SK-N-SH treated with all-trans-retinoic acid at 6 μM for 48 hours (cell line): ENCODE results near the gene IFNA2.
"Not testable (repeated sequence)": the region's sequence is repeated elsewhere in the genome, so short reads cannot be mapped to it uniquely, and the experiment has no call there.

Experiments
- ATAC-seq: fragments of 200-7000 bp; cut with Tn5 transposase; 3 replicates; pipeline ENCODE4 v1.9.1; 2020; ENCODE audit warnings: mild to moderate bottlenecking, moderate library complexity
- ARNTL ChIP-seq: fragments of 450-650 bp; formaldehyde crosslinking; IDR thresholded peaks from 2 replicates; pipeline ENCODE4 v1.5.0; 2020; ENCODE audit warnings: low read depth, mild to moderate bottlenecking, moderate library complexity, borderline replicate concordance
- BACH2 ChIP-seq: fragments of 250-450 bp; sonication (Bioruptor Pico); IDR thresholded peaks from 2 replicates; pipeline ENCODE4 v1.9.0; 2021; ENCODE audit warnings: mild to moderate bottlenecking, borderline replicate concordance
- ESRRG ChIP-seq: fragments of 250-450 bp; sonication (Bioruptor Pico); IDR thresholded peaks from 2 replicates; pipeline ENCODE4 v1.6.1; 2021; ENCODE audit warnings: mild to moderate bottlenecking
- GLIS3 ChIP-seq: fragments of 250-450 bp; sonication (Bioruptor Pico); IDR thresholded peaks from 2 replicates; pipeline ENCODE4 v1.5.0; 2020; ENCODE audit warnings: mild to moderate bottlenecking, moderate library complexity
- ISL1 ChIP-seq: fragments of 250-450 bp; sonication (Bioruptor Pico); IDR thresholded peaks from 2 replicates; pipeline ENCODE4 v2.1.2; 2022; ENCODE audit warnings: mild to moderate bottlenecking, moderate library complexity
- OSR1 ChIP-seq: fragments of 250-450 bp; sonication (Bioruptor Pico); IDR thresholded peaks from 2 replicates; pipeline ENCODE4 v1.8.0; 2022; ENCODE audit warnings: moderate library complexity, mild to moderate bottlenecking, inconsistent platforms
- PPARA ChIP-seq: fragments of 250-450 bp; sonication (Bioruptor Pico); IDR thresholded peaks from 2 replicates; pipeline ENCODE4 v1.5.0; 2020; ENCODE audit warnings: mild to moderate bottlenecking, borderline replicate concordance
- RARB ChIP-seq: fragments of 250-450 bp; sonication (Bioruptor Pico); IDR thresholded peaks from 2 replicates; pipeline ENCODE4 v1.8.0; 2021; ENCODE audit warnings: mild to moderate bottlenecking, moderate library complexity
- SNAI2 ChIP-seq: fragments of 250-450 bp; sonication (Bioruptor Pico); IDR thresholded peaks from 2 replicates; pipeline ENCODE4 v1.5.0; 2020; ENCODE audit warnings: mild to moderate bottlenecking, moderate library complexity
- TCF4 ChIP-seq: fragments of 250-450 bp; sonication (Bioruptor Pico); IDR thresholded peaks from 2 replicates; pipeline ENCODE4 v1.8.0; 2021; ENCODE audit warnings: mild to moderate bottlenecking, moderate library complexity, borderline replicate concordance
- ZC3H10 ChIP-seq: fragments of 250-450 bp; sonication (Bioruptor Pico); IDR thresholded peaks from 2 replicates; pipeline ENCODE4 v1.5.1; 2021; ENCODE audit warnings: mild to moderate bottlenecking, moderate library complexity
- ZFP3 ChIP-seq: fragments of 250-450 bp; sonication (Bioruptor Pico); IDR thresholded peaks from 2 replicates; pipeline ENCODE4 v1.5.0; 2020; ENCODE audit warnings: mild to moderate bottlenecking, moderate library complexity
- ZNF565 ChIP-seq: fragments of 450-650 bp; formaldehyde crosslinking; conservative IDR thresholded peaks from 2 replicates; pipeline ENCODE4 v1.5.0; 2020; ENCODE audit warnings: low read depth, mild to moderate bottlenecking, moderate library complexity
- ZNF70 ChIP-seq: fragments of 450-650 bp; formaldehyde crosslinking; IDR thresholded peaks from 2 replicates; pipeline ENCODE4 v1.5.0; 2020; ENCODE audit warnings: mild to moderate bottlenecking, moderate library complexity
- ZNF8 ChIP-seq: fragments of 450-650 bp; formaldehyde crosslinking; IDR thresholded peaks from 2 replicates; pipeline ENCODE4 v1.5.0; 2020; ENCODE audit warnings: mild to moderate bottlenecking, moderate library complexity
- TF ChIP-seq, protein P1 (sequence below): fragments of 250-450 bp; sonication (Bioruptor Pico); IDR thresholded peaks from 2 replicates; pipeline ENCODE4 v1.8.0; 2021; ENCODE audit warnings: low read depth, mild to moderate bottlenecking, moderate library complexity, borderline replicate concordance
- TF ChIP-seq, protein P2 (sequence below): fragments of 250-450 bp; sonication (Bioruptor Pico); IDR thresholded peaks from 2 replicates; pipeline ENCODE4 v1.5.0; 2020; ENCODE audit warnings: mild to moderate bottlenecking, moderate library complexity
- TF ChIP-seq, protein P3 (sequence below): fragments of 250-450 bp; sonication (Bioruptor Pico); IDR thresholded peaks from 2 replicates; pipeline ENCODE4 v1.8.0; 2020; ENCODE audit warnings: mild to moderate bottlenecking, moderate library complexity, borderline replicate concordance
- TF ChIP-seq, protein P4 (sequence below): fragments of 250-450 bp; sonication (Bioruptor Pico); IDR thresholded peaks from 2 replicates; pipeline ENCODE4 v1.5.1; 2020; ENCODE audit warnings: low read depth, mild to moderate bottlenecking, moderate library complexity

IFNA2 gene

DNA sequence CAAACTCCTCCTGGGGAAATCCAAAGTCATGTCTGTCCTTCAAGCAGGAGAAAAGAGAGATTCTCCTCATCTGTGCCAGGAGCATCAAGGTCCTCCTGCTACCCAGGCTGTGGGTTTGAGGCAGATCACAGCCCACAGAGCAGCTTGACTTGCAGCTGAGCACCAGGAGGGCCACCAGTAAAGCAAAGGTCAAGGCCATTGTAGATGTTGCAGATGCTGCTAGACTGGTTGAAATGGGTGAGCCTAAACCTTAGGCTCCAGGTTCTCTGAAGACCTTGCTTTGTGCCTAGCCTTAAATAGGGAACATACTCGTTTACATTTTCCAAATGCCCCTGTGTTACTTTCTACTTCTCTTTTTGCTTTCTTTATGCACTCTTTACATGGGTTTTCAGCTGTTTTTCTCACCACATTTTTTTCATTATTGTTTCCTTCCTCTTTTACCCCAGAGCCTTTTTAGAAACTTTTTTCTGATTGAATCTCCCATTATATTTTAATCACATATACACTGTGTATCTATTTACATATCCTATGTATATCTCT, at the start of gene IFNA2:
Gene IFNA2 (minus strand): TSS at position 268 of the 540 bp plus-strand sequence. CDS start 69 bp downstream, at position 199.
- no peak for ATAC-seq
- TF ChIP-seq ESRRG (CRISPR knock-in tag) (no peak), PPARA (no peak), ZNF8 (CRISPR knock-in tag) (no peak), BACH2 (CRISPR knock-in tag) (no peak)
- TF ChIP-seq, protein P1, sequence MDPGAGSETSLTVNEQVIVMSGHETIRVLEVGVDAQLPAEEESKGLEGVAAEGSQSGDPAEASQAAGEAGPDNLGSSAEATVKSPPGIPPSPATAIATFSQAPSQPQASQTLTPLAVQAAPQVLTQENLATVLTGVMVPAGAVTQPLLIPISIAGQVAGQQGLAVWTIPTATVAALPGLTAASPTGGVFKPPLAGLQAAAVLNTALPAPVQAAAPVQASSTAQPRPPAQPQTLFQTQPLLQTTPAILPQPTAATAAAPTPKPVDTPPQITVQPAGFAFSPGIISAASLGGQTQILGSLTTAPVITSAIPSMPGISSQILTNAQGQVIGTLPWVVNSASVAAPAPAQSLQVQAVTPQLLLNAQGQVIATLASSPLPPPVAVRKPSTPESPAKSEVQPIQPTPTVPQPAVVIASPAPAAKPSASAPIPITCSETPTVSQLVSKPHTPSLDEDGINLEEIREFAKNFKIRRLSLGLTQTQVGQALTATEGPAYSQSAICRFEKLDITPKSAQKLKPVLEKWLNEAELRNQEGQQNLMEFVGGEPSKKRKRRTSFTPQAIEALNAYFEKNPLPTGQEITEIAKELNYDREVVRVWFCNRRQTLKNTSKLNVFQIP = no peak

DNA sequence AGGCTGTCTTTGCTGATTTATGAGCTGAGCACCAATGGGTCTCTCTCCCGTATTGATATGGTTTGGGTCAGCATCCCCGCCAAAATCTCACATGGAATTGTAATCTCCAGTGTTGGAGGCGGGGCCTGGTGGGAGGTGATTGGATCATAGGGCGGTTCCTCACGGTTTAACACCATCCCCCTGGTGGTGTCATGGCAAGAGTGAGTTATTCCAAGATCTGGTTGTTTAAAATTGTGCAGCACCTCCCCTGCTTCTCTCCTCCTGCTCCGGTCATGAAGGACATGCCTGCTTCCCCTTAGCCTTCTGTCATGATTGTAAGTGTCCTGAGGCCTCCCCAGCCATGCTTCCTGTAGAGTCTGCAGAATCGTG, 49.8 kb upstream of the IFNA2 start:
- not testable (repeated sequence) for ATAC-seq

DNA sequence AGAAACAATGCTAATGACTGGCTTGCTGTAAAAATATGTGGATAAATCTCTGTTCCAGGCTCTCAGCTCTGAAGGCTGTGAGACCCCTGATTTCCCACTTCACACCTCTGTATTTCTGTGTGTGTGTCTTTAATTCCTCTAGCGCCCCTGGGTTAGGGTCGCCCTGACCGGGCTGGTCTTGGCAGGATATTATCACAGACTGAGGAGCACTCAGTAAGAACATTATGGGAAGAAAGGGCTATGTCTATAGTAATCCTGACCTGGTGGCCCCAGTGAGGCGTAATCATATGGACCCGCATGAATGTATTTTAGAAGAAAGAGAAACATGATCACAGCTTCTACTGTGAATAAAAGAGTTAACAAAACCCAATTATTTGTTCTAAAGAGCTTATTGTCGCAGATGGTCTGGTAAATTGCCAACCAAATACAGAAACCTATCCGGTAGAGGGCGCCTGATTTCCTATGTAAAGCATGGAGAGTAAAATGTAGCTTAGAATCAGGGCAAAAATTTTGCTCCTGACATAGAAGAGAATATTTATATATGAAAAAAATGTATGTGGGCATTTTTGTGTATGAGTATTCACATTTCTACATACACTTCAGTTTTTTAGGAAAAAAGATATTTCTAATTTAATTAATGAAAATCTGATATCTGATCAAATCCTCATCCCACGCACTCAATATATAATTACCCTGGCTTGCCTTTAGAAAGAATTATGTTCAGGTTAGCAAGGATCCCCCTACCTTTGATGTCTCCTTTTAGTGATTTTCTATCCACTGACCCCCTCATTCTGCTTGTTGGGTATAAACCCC, 49.2 kb upstream of the IFNA2 start:
- TF ChIP-seq ZNF70 (CRISPR knock-in tag) = no peak
- TF ChIP-seq, protein P2, sequence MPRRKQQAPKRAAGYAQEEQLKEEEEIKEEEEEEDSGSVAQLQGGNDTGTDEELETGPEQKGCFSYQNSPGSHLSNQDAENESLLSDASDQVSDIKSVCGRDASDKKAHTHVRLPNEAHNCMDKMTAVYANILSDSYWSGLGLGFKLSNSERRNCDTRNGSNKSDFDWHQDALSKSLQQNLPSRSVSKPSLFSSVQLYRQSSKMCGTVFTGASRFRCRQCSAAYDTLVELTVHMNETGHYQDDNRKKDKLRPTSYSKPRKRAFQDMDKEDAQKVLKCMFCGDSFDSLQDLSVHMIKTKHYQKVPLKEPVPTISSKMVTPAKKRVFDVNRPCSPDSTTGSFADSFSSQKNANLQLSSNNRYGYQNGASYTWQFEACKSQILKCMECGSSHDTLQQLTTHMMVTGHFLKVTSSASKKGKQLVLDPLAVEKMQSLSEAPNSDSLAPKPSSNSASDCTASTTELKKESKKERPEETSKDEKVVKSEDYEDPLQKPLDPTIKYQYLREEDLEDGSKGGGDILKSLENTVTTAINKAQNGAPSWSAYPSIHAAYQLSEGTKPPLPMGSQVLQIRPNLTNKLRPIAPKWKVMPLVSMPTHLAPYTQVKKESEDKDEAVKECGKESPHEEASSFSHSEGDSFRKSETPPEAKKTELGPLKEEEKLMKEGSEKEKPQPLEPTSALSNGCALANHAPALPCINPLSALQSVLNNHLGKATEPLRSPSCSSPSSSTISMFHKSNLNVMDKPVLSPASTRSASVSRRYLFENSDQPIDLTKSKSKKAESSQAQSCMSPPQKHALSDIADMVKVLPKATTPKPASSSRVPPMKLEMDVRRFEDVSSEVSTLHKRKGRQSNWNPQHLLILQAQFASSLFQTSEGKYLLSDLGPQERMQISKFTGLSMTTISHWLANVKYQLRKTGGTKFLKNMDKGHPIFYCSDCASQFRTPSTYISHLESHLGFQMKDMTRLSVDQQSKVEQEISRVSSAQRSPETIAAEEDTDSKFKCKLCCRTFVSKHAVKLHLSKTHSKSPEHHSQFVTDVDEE (CRISPR knock-in tag) = no peak
- no peak for TF ChIP-seq ISL1
- TF ChIP-seq, protein P3, sequence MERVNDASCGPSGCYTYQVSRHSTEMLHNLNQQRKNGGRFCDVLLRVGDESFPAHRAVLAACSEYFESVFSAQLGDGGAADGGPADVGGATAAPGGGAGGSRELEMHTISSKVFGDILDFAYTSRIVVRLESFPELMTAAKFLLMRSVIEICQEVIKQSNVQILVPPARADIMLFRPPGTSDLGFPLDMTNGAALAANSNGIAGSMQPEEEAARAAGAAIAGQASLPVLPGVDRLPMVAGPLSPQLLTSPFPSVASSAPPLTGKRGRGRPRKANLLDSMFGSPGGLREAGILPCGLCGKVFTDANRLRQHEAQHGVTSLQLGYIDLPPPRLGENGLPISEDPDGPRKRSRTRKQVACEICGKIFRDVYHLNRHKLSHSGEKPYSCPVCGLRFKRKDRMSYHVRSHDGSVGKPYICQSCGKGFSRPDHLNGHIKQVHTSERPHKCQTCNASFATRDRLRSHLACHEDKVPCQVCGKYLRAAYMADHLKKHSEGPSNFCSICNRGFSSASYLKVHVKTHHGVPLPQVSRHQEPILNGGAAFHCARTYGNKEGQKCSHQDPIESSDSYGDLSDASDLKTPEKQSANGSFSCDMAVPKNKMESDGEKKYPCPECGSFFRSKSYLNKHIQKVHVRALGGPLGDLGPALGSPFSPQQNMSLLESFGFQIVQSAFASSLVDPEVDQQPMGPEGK = no peak
- no peak for TF ChIP-seq SNAI2
- no peak for TF ChIP-seq ESRRG (CRISPR knock-in tag)
- no peak for TF ChIP-seq ZNF565
- TF ChIP-seq ZC3H10 (CRISPR knock-in tag) = no peak
- no peak for TF ChIP-seq ZFP3 (CRISPR knock-in tag)
- TF ChIP-seq TCF4 (CRISPR knock-in tag) = no peak
- TF ChIP-seq, protein P1 = no peak
- TF ChIP-seq RARB (CRISPR knock-in tag) = no peak
- TF ChIP-seq GLIS3 (CRISPR knock-in tag) = no peak
- TF ChIP-seq, protein P4, sequence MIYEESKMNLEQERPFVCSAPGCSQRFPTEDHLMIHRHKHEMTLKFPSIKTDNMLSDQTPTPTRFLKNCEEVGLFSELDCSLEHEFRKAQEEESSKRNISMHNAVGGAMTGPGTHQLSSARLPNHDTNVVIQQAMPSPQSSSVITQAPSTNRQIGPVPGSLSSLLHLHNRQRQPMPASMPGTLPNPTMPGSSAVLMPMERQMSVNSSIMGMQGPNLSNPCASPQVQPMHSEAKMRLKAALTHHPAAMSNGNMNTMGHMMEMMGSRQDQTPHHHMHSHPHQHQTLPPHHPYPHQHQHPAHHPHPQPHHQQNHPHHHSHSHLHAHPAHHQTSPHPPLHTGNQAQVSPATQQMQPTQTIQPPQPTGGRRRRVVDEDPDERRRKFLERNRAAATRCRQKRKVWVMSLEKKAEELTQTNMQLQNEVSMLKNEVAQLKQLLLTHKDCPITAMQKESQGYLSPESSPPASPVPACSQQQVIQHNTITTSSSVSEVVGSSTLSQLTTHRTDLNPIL = no peak
- ATAC-seq = peak; percentile 71; the same call in 2 of the 3 replicates

DNA sequence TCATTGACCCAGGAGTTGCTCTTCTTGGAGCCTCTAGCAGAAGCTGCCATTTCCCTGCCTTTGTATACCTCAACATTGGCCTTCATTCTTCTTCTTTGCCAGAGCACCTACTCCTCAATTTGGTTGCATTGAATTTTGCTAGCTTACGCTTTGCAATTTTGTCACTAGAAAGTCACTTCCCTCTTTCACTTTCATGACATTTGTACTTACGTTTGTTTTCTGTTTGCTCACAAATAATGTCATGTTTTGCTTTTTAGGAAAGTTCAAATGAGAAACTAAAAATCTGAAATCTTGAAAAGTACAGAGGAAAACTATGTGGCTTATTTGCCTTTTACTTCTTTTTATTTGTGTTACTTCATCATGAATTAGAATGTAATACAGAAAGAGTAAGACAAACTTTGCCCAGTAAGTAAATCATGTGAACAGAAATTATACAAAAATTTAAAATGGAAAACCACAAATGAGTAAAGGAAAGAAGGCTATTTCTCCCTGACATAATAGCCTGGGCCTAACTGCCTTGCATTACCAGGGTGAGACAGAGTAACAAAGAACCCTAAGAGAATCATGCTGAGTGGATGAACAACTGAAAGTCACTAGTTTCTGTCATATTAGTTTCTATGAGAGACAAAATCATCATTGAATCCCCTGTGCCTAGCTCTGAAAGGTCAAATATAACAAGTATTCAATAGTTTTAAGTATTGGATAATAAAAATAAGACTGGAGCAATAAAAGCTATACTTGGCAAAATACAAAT, 47.7 kb upstream of the IFNA2 start:
- ATAC-seq = no peak
- TF ChIP-seq RARB (CRISPR knock-in tag) (no peak), ARNTL (CRISPR knock-in tag) (no peak), ISL1 (no peak), ZNF565 (no peak), OSR1 (no peak), ZNF8 (CRISPR knock-in tag) (no peak), BACH2 (CRISPR knock-in tag) (no peak), ZFP3 (CRISPR knock-in tag) (no peak)
- TF ChIP-seq, protein P4 = no peak
- TF ChIP-seq, protein P1 = no peak
- TF ChIP-seq, protein P3 = no peak
